Activated T-helper 1 cell treated with anti-CD3 and anti-CD28 coated beads, Interleukin-12 subunit alpha, Interleukin-12 subunit beta, Interleukin-2, Interleukin-4 antibody, amounts not matched to agents 30 ng/mL and 10 ng/mL and 1 ng/mL, durations not matched to agents 14 hours and 24 hours and 36 hours (primary cell): Measurements from ENCODE around the gene RAMP1. TPM values are rescaled to one million over a fixed set of nuclear protein-coding genes. Genes with fewer than 3 reads are reported as not detected.
"Not testable (repeated sequence)": the region's sequence is repeated elsewhere in the genome, so short reads cannot be mapped to it uniquely, and the experiment has no call there.

Experiments used
- DNase-seq: peaks from one replicate; pipeline ENCODE4 v3.0.0; 2021; ENCODE audit warnings: low spot score
- H3K27ac Mint-ChIP-seq: one replicate; pipeline ENCODE4 v1.8.0; 2021; ENCODE audit warnings: mild to moderate bottlenecking, mixed read lengths
- H3K27me3 Mint-ChIP-seq: one replicate; pipeline ENCODE4 v1.8.0; 2022; ENCODE audit warnings: mild to moderate bottlenecking, moderate library complexity, mixed read lengths; ENCODE audit not compliant: insufficient read depth
- H3K36me3 Mint-ChIP-seq: one replicate; pipeline ENCODE4 v1.8.0; 2021; ENCODE audit warnings: low read depth, mixed read lengths
- H3K4me1 Mint-ChIP-seq: one replicate; pipeline ENCODE4 v1.8.0; 2021; ENCODE audit warnings: low read depth, mixed read lengths
- H3K4me3 Mint-ChIP-seq: one replicate; pipeline ENCODE4 v1.8.0; 2021; ENCODE audit warnings: mild to moderate bottlenecking, moderate library complexity, mixed read lengths
- H3K9me3 Mint-ChIP-seq: one replicate; pipeline ENCODE4 v1.8.0; 2021; ENCODE audit warnings: mixed read lengths
- intact Hi-C: fragments of 100-400 bp; cut with micrococcal nuclease; formaldehyde crosslinking; loops from one replicate; pipeline ENCODE4 v1.15.1; 2024
- total RNA-seq: library from RNA; stranded (reverse); gene quantifications from 2 replicates; pipeline ENCODE4 v1.2.3, GENCODE V29; 2022

RAMP1 gene
- total RNA-seq, 1 donor from 2014 or later: 19.4 TPM

DNA sequence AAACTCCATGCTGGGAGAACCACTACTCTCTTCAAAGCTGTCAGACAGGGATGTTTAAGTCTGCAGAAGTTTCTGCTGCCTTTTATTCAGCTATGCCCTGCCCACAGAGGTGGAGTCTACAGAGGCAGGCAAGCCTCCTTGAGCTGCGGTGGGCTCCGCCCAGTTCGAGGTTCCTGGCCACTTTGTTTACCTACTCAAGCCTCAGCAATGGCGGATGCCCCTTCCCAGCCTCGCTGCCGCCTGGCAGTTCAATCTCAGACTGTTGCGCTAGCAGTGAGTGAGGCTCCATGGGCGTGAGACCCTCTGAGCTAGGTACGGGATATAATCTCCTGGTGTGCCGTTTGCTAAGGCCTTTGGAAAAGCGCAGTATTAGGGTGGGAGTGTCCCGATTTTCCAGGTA is 10.5 kb upstream of the RAMP1 start:
- H3K27ac Mint-ChIP-seq, H3K4me1 Mint-ChIP-seq, H3K4me3 Mint-ChIP-seq, H3K9me3 Mint-ChIP-seq, H3K36me3 Mint-ChIP-seq, intact Hi-C loops, DNase-seq: not testable (repeated sequence)
- H3K27me3 Mint-ChIP-seq: peaks cover 26% of the 10 kb centered on the region

DNA sequence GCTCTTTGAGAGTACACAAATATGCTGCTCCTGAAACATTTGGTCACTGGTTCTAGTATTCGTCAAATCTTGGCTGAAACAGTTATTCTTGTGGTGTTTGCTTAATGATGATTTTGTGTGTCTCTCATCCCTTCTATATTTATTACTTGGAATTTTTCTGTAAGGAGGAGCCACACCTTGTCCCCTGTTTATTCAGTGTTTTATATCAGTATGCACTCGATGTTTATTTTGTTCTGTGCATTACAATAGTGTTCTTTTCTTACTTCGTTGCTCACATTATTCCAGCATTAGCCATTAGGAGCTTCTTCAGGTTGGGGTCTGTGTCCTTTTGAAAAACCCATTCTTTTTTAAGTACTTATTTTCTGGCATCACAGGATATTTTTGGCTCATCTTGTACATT is 5.1 kb upstream of the RAMP1 start:
- no peak for DNase-seq
- H3K27me3 Mint-ChIP-seq: peaks cover 34% of the 10 kb centered on the region
- H3K4me1 Mint-ChIP-seq: peaks cover 11% of the 10 kb centered on the region
- H3K9me3 Mint-ChIP-seq: no peaks in the 10 kb centered on the region
- H3K36me3 Mint-ChIP-seq: no peaks in the 10 kb centered on the region
- H3K4me3 Mint-ChIP-seq: no peak overlapping the region
- H3K27ac Mint-ChIP-seq: no peak overlapping the region
- intact Hi-C loops: no loop called here

DNA sequence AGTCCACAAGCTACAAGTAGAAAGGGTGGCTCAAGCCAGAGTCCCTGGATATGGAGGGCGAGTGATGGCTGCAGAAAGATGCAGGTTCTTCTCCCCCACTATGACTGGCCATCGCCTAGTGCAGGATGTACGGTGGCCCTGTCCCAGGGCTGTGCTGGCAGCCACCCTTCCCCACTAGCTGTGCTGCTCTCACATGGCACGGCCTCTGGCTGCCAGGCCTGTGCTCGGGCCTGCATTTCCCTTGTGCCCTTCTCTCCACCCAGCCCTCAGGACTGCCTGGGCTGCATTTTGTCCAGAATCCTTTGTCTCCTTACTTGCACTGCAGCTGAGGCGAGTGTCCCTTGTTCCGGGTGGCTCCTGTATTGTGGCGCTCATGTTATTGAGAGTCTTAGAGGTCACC is 1.6 kb upstream of the RAMP1 start:
- H3K27me3 Mint-ChIP-seq: peaks cover 53% of the 10 kb centered on the region
- H3K4me3 Mint-ChIP-seq: no peak overlapping the region
- no peaks in the 10 kb centered on the region for H3K9me3 Mint-ChIP-seq
- no peak for DNase-seq
- H3K4me1 Mint-ChIP-seq: peaks cover 21% of the 10 kb centered on the region
- H3K27ac Mint-ChIP-seq: no peak overlapping the region
- H3K36me3 Mint-ChIP-seq: no peaks in the 10 kb centered on the region
- intact Hi-C loops: loop anchor here (1.0 to 5.0 kb wide), 6 partner anchors 65 to 406 kb away; partner anchors contain the start of genes KLHL30 and SCLY

GRCh38 chr2:237858294-237859081 is 935 bp upstream of the RAMP1 start:
- Mint-ChIP-seq H3K4me3 (peak overlapping the region; percentile 86), H3K36me3 (no peaks in the 10 kb centered on the region), H3K9me3 (no peaks in the 10 kb centered on the region), H3K27me3 (peaks cover 53% of the 10 kb centered on the region), H3K27ac (peak overlapping the region; percentile 60), H3K4me1 (peaks cover 21% of the 10 kb centered on the region)
- intact Hi-C loops: loop anchor here (1.0 to 5.0 kb wide), 6 partner anchors 64 to 405 kb away; partner anchors contain the start of genes KLHL30 and SCLY
- peak; percentile 39 for DNase-seq

DNA sequence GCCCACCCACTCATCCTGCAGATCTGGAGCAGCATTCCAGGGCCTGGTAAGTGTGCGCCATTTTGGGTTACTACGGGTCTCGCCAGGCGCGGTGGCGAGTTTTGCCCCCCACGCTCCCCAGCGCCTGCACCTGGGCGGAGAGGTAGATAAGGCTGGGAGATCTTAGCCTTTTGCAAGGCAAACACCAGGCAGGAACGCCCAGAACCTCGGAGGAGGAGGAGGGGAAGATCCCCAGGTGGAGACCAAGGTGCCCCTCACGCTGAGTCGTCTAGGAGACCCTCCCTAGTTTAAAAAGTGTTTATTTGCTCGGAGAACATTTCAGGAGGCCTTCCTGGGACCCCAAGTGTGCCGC is 365 bp upstream of the RAMP1 start:
- peaks cover 21% of the 10 kb centered on the region for H3K4me1 Mint-ChIP-seq
- intact Hi-C loops: loop anchor here (2.0 to 5.0 kb wide), 4 partner anchors 64 to 278 kb away; partner anchors contain the start of genes KLHL30 and SCLY
- peaks cover 53% of the 10 kb centered on the region for H3K27me3 Mint-ChIP-seq
- no peak for DNase-seq
- peak overlapping the region; percentile 86 for H3K4me3 Mint-ChIP-seq
- no peaks in the 10 kb centered on the region for H3K36me3 Mint-ChIP-seq
- H3K27ac Mint-ChIP-seq: no peak overlapping the region
- H3K9me3 Mint-ChIP-seq: no peaks in the 10 kb centered on the region

GRCh38 chr2:237860273-237860935 is 981 bp downstream of the RAMP1 start:
- no peak for DNase-seq
- Mint-ChIP-seq H3K27me3 (peaks cover 47% of the 10 kb centered on the region), H3K36me3 (no peaks in the 10 kb centered on the region), H3K9me3 (no peaks in the 10 kb centered on the region), H3K27ac (no peak overlapping the region), H3K4me1 (peaks cover 21% of the 10 kb centered on the region), H3K4me3 (peak overlapping the region; percentile 72)
- intact Hi-C loops: loop anchor here (1.0 kb wide), 1 partner anchor 38 kb away; no protein-coding TSS in a partner anchor

DNA sequence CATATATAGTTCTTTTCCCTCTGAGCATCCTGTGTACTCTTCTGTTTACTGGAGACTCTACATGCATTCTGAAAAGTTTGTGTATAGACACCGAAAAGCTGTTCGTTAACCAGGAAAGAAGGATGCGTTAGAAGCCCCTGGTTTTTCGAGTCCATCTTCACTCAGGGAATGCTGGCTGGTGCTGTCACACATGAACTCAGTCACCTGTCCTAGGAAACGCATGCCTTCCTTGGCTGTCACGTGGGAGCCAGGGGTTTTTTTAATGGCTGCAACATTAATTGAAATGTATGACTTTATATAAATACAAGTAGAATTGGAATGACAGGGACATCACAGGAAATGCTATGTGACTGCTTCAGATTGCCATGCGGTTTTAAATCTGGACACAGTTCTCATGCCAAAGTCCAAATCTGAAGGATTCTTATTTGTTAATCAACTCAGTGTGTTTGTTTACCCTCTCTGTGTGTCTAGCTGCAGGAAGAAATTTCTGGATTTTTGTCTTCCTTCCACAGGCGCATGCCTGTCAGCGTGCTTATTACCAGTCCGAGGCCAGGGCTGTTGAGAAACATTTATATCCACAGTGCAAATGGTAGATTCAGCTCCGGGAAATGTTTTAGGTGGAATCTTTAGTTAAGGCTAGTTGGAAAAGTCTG is 2.6 kb downstream of the RAMP1 start:
- Mint-ChIP-seq H3K36me3 (no peaks in the 10 kb centered on the region), H3K27me3 (peaks cover 41% of the 10 kb centered on the region), H3K9me3 (no peaks in the 10 kb centered on the region), H3K4me1 (peaks cover 21% of the 10 kb centered on the region), H3K4me3 (no peak overlapping the region), H3K27ac (no peak overlapping the region)
- no peak for DNase-seq
- intact Hi-C loops: no loop called here

- intact Hi-C loops: no loop called here
- H3K4me1 Mint-ChIP-seq: peaks cover 21% of the 10 kb centered on the region
These were observed 3.1 kb downstream of the RAMP1 start for GRCh38 chr2:237862528-237862895.

GRCh38 chr2:237863102-237863511 is 3.7 kb downstream of the RAMP1 start:
- H3K4me1 Mint-ChIP-seq: peaks cover 20% of the 10 kb centered on the region
- peaks cover 39% of the 10 kb centered on the region for H3K27me3 Mint-ChIP-seq
- intact Hi-C loops: no loop called here
- H3K9me3 Mint-ChIP-seq: no peaks in the 10 kb centered on the region
- DNase-seq: no peak
- H3K36me3 Mint-ChIP-seq: no peaks in the 10 kb centered on the region
- no peak overlapping the region for H3K4me3 Mint-ChIP-seq
- H3K27ac Mint-ChIP-seq: no peak overlapping the region

More at GRCh38 chr2:237862528-237862895, 3.1 kb downstream of the RAMP1 start:
- Mint-ChIP-seq H3K36me3 (no peaks in the 10 kb centered on the region), H3K4me3 (no peak overlapping the region), H3K27me3 (peaks cover 40% of the 10 kb centered on the region), H3K9me3 (no peaks in the 10 kb centered on the region), H3K27ac (no peak overlapping the region)
- no peak for DNase-seq

GRCh38 chr2:237863689-237864443 is 4.4 kb downstream of the RAMP1 start:
- peaks cover 18% of the 10 kb centered on the region for H3K4me1 Mint-ChIP-seq
- no peaks in the 10 kb centered on the region for H3K9me3 Mint-ChIP-seq
- H3K4me3 Mint-ChIP-seq: no peak overlapping the region
- intact Hi-C loops: no loop called here
- H3K27me3 Mint-ChIP-seq: peaks cover 39% of the 10 kb centered on the region
- no peak overlapping the region for H3K27ac Mint-ChIP-seq
- H3K36me3 Mint-ChIP-seq: no peaks in the 10 kb centered on the region
- no peak for DNase-seq

- Mint-ChIP-seq H3K27me3 (peaks cover 43% of the 10 kb centered on the region), H3K36me3 (peaks cover 3% of the 10 kb centered on the region), H3K9me3 (no peaks in the 10 kb centered on the region), H3K4me3 (no peak overlapping the region), H3K27ac (no peak overlapping the region), H3K4me1 (peaks cover 21% of the 10 kb centered on the region)
- no peak for DNase-seq
- intact Hi-C loops: no loop called here
These were observed 5.1 kb downstream of the RAMP1 start for GRCh38 chr2:237864444-237864931.

DNA sequence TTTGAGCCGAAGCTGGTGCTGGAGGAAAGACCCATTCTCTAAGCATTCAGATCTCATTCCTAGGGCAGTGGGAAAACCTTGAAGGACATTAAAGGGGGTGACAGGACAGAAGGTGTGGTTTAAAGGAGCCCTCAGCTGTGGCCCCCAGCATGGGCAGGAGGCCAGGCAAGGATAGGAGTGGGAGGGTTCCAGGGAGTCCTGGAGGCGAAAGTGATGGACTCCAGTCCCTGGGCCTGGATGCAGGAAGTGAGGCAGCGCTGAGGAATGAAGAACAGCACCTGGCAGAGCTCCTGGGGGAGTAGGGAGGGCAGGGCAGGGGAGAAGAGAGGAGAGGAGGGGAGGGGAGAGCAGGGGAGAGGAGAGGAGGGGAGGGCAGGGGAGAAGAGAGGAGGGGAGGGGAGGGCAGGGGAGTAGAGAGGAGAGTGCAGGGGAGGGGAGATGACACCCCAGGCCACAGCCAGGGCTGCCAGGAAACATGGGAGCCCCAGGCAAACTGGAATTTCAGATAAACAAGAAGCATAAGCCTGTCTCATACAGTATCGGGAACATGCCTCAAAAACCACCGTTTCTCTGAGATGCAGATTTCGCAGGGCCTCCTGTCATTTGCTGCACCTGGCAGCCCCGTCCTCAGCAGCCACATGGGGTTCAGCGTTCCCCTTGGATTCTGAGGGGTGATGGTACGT is 5.7 kb downstream of the RAMP1 start:
- no peak overlapping the region for H3K4me3 Mint-ChIP-seq
- peaks cover 23% of the 10 kb centered on the region for H3K4me1 Mint-ChIP-seq
- H3K27ac Mint-ChIP-seq: no peak overlapping the region
- H3K36me3 Mint-ChIP-seq: peaks cover 4% of the 10 kb centered on the region
- intact Hi-C loops: no loop called here
- H3K9me3 Mint-ChIP-seq: no peaks in the 10 kb centered on the region
- no peak for DNase-seq
- peaks cover 43% of the 10 kb centered on the region for H3K27me3 Mint-ChIP-seq
